ENCODE measurements around the gene WNT4.

- TF ChIP-seq, protein P1, sequence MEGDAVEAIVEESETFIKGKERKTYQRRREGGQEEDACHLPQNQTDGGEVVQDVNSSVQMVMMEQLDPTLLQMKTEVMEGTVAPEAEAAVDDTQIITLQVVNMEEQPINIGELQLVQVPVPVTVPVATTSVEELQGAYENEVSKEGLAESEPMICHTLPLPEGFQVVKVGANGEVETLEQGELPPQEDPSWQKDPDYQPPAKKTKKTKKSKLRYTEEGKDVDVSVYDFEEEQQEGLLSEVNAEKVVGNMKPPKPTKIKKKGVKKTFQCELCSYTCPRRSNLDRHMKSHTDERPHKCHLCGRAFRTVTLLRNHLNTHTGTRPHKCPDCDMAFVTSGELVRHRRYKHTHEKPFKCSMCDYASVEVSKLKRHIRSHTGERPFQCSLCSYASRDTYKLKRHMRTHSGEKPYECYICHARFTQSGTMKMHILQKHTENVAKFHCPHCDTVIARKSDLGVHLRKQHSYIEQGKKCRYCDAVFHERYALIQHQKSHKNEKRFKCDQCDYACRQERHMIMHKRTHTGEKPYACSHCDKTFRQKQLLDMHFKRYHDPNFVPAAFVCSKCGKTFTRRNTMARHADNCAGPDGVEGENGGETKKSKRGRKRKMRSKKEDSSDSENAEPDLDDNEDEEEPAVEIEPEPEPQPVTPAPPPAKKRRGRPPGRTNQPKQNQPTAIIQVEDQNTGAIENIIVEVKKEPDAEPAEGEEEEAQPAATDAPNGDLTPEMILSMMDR (IDR thresholded peaks at IDR 0.05), result no peak
- no peak for TF ChIP-seq POLR2AphosphoS5 (IDR thresholded peaks at IDR 0.05)
These were observed 34.6 kb upstream of the WNT4 start for GRCh38 chr1:22177354-22178003.

Data from gastroesophageal sphincter (tissue), 3 donors.